OCI-LY7 (cell line): ENCODE measurements around the gene PDZD2.

Experiments
- CTCF ChIP-seq: fragments of 200-600 bp; sonication (generic); conservative IDR thresholded peaks from 2 replicates; pipeline ENCODE4 v1.5.1; 2014; ENCODE audit warnings: mild to moderate bottlenecking, antibody characterized with exemption, low read length, moderate library complexity, mixed read lengths
- EZH2phosphoT487 ChIP-seq: fragments of 200-600 bp; sonication (generic); IDR thresholded peaks from 2 replicates; pipeline ENCODE4 v1.6.1; 2018; ENCODE audit warnings: low read depth, borderline replicate concordance, mild to moderate bottlenecking, mixed run types, antibody characterized with exemption, low read length, moderate library complexity, mixed read lengths

GRCh38 chr5:32088214-32088613 lies 449.3 kb downstream of the PDZD2 start:
- no peak for TF ChIP-seq EZH2phosphoT487
- no peak for TF ChIP-seq CTCF
